ENCODE results near the gene NCOA7. TPM values are rescaled to one million over a fixed set of nuclear protein-coding genes. Genes with fewer than 3 reads are reported as not detected.

NCOA7 gene
- total and polyA plus RNA-seq, 9 of the 15 experiments (the other 6 are each of a cell fraction or from before 2014, with no cell fraction given): 5.8 to 14.6 (median 9.3) TPM

DNA sequence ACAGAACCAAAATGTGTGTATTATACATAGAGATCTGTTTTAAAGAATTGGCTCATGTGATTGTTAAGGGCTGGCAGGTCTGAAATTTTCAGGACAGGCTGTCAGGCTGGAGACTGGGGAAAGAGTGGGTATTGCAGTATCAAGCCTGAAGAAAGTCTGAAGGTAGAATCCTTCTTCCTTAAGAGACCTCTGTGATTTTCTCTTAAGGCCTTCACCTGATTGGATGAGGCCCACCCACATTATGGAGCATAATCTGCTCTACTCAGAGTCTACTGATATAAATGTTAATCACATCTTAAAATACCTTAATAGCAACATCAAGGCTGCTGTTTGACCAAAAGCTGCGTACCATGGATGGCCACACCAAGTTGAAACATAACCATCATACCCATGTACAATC is 122.4 kb downstream of the NCOA7 start:
- Histone ChIP-seq H4K20me1 (replicated peaks; ENCODE audit: control insufficient read depth, insufficient read depth, low read length) (no peaks in the 10 kb centered on the region), H2AFZ (ENCODE audit: low read depth, low read length) (no peak overlapping the region), H3K4me1 (replicated peaks in 1 of 2; ENCODE audit: control insufficient read depth in 2 of 2, insufficient read depth in 2 of 2, low read length in 2 of 2) (peaks cover 3 to 6% of the 10 kb centered on the region in 2 experiments; a peak in 1 of 5 replicates), H3K27me3 (ENCODE audit: control insufficient read depth in 2 of 2, insufficient read depth in 2 of 2, low read length in 2 of 2) (no peaks in the 10 kb centered on the region), H3K9me1 (ENCODE audit: control insufficient read depth, insufficient read depth, low read length) (no peaks in the 10 kb centered on the region), H3K36me3 (ENCODE audit: control insufficient read depth, insufficient read depth, low read length) (peaks cover 24% of the 10 kb centered on the region; the same call in 2 of the 3 replicates), H3K27ac (ENCODE audit: extremely low read depth, low read depth, low read length) (no peak overlapping the region), H3K79me2 (ENCODE audit: control insufficient read depth, insufficient read depth, low read length) (no peaks in the 10 kb centered on the region), H3K4me3 (no peak overlapping the region), H3K4me2 (ENCODE audit: insufficient read depth, low read length) (no peak overlapping the region), H3K9me3 (replicated peaks; ENCODE audit: control insufficient read depth, insufficient read depth, low read depth, low read length) (no peaks in the 10 kb centered on the region), H3K9ac (ENCODE audit: insufficient read depth in 1 of 2, low read depth in 2 of 2, low read length in 2 of 2) (no peak overlapping the region)
- no peak for ATAC-seq
- in situ Hi-C loops (cut with MboI) (no loop called here), intact Hi-C loops (cut with micrococcal nuclease) (no loop called here)
- WGBS (ENCODE audit: insufficient coverage, low coverage, missing lambda C conversion rate): 88% methylated on average over 1 of the region's 1 CpG
- POLR2A ChIA-PET: interaction anchor here (1.5 kb wide), 1 partner anchor 10 kb away, joined by 14 read pairs; no protein-coding TSS in a partner anchor
- CTCF ChIA-PET (ENCODE audit: low intra/inter-chr PET ratio): no interaction called here
- BruUV-seq (replicated peaks): no TSS peak
- DNase-seq (ENCODE audit: extremely low read depth in 1 of 4, low spot score in 3 of 4): no peak
- FAIRE-seq: no peak
- TF ChIP-seq FOXK1 (CRISPR knock-in tag; IDR thresholded peaks at IDR 0.05; ENCODE audit: borderline replicate concordance) (no peak), MBD2 (IDR thresholded peaks at IDR 0.05; ENCODE audit: borderline replicate concordance, low read depth) (no peak), BHLHE40 (IDR thresholded peaks at IDR 0.05; ENCODE audit: low read length) (no peak), SUPT5H (IDR thresholded peaks at IDR 0.05) (no peak), EP400 (IDR thresholded peaks at IDR 0.05) (no peak), NFE2 (IDR thresholded peaks at IDR 0.05; ENCODE audit: low read depth) (no peak)
- TF ChIP-seq, protein P1, sequence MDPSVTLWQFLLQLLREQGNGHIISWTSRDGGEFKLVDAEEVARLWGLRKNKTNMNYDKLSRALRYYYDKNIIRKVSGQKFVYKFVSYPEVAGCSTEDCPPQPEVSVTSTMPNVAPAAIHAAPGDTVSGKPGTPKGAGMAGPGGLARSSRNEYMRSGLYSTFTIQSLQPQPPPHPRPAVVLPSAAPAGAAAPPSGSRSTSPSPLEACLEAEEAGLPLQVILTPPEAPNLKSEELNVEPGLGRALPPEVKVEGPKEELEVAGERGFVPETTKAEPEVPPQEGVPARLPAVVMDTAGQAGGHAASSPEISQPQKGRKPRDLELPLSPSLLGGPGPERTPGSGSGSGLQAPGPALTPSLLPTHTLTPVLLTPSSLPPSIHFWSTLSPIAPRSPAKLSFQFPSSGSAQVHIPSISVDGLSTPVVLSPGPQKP (CRISPR knock-in tag; IDR thresholded peaks at IDR 0.05): no peak
- TF ChIP-seq, protein P2, sequence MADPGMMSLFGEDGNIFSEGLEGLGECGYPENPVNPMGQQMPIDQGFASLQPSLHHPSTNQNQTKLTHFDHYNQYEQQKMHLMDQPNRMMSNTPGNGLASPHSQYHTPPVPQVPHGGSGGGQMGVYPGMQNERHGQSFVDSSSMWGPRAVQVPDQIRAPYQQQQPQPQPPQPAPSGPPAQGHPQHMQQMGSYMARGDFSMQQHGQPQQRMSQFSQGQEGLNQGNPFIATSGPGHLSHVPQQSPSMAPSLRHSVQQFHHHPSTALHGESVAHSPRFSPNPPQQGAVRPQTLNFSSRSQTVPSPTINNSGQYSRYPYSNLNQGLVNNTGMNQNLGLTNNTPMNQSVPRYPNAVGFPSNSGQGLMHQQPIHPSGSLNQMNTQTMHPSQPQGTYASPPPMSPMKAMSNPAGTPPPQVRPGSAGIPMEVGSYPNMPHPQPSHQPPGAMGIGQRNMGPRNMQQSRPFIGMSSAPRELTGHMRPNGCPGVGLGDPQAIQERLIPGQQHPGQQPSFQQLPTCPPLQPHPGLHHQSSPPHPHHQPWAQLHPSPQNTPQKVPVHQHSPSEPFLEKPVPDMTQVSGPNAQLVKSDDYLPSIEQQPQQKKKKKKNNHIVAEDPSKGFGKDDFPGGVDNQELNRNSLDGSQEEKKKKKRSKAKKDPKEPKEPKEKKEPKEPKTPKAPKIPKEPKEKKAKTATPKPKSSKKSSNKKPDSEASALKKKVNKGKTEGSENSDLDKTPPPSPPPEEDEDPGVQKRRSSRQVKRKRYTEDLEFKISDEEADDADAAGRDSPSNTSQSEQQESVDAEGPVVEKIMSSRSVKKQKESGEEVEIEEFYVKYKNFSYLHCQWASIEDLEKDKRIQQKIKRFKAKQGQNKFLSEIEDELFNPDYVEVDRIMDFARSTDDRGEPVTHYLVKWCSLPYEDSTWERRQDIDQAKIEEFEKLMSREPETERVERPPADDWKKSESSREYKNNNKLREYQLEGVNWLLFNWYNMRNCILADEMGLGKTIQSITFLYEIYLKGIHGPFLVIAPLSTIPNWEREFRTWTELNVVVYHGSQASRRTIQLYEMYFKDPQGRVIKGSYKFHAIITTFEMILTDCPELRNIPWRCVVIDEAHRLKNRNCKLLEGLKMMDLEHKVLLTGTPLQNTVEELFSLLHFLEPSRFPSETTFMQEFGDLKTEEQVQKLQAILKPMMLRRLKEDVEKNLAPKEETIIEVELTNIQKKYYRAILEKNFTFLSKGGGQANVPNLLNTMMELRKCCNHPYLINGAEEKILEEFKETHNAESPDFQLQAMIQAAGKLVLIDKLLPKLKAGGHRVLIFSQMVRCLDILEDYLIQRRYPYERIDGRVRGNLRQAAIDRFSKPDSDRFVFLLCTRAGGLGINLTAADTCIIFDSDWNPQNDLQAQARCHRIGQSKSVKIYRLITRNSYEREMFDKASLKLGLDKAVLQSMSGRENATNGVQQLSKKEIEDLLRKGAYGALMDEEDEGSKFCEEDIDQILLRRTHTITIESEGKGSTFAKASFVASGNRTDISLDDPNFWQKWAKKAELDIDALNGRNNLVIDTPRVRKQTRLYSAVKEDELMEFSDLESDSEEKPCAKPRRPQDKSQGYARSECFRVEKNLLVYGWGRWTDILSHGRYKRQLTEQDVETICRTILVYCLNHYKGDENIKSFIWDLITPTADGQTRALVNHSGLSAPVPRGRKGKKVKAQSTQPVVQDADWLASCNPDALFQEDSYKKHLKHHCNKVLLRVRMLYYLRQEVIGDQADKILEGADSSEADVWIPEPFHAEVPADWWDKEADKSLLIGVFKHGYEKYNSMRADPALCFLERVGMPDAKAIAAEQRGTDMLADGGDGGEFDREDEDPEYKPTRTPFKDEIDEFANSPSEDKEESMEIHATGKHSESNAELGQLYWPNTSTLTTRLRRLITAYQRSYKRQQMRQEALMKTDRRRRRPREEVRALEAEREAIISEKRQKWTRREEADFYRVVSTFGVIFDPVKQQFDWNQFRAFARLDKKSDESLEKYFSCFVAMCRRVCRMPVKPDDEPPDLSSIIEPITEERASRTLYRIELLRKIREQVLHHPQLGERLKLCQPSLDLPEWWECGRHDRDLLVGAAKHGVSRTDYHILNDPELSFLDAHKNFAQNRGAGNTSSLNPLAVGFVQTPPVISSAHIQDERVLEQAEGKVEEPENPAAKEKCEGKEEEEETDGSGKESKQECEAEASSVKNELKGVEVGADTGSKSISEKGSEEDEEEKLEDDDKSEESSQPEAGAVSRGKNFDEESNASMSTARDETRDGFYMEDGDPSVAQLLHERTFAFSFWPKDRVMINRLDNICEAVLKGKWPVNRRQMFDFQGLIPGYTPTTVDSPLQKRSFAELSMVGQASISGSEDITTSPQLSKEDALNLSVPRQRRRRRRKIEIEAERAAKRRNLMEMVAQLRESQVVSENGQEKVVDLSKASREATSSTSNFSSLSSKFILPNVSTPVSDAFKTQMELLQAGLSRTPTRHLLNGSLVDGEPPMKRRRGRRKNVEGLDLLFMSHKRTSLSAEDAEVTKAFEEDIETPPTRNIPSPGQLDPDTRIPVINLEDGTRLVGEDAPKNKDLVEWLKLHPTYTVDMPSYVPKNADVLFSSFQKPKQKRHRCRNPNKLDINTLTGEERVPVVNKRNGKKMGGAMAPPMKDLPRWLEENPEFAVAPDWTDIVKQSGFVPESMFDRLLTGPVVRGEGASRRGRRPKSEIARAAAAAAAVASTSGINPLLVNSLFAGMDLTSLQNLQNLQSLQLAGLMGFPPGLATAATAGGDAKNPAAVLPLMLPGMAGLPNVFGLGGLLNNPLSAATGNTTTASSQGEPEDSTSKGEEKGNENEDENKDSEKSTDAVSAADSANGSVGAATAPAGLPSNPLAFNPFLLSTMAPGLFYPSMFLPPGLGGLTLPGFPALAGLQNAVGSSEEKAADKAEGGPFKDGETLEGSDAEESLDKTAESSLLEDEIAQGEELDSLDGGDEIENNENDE (IDR thresholded peaks at IDR 0.05; ENCODE audit: low read depth, low read length): no peak
- TF ChIP-seq, protein P3, sequence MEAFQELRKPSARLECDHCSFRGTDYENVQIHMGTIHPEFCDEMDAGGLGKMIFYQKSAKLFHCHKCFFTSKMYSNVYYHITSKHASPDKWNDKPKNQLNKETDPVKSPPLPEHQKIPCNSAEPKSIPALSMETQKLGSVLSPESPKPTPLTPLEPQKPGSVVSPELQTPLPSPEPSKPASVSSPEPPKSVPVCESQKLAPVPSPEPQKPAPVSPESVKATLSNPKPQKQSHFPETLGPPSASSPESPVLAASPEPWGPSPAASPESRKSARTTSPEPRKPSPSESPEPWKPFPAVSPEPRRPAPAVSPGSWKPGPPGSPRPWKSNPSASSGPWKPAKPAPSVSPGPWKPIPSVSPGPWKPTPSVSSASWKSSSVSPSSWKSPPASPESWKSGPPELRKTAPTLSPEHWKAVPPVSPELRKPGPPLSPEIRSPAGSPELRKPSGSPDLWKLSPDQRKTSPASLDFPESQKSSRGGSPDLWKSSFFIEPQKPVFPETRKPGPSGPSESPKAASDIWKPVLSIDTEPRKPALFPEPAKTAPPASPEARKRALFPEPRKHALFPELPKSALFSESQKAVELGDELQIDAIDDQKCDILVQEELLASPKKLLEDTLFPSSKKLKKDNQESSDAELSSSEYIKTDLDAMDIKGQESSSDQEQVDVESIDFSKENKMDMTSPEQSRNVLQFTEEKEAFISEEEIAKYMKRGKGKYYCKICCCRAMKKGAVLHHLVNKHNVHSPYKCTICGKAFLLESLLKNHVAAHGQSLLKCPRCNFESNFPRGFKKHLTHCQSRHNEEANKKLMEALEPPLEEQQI (IDR thresholded peaks at IDR 0.05): no peak
